K562 (cell line): ENCODE results near the gene CMSS1.

ENCODE experiments used
- CHD4 ChIP-seq: fragments of 200-600 bp; sonication (generic); IDR thresholded peaks from 3 replicates; pipeline ENCODE4 v1.6.1; 2012; ENCODE audit warnings: low read depth, mild to moderate bottlenecking, mixed read lengths, low read length, inconsistent platforms; ENCODE audit not compliant: insufficient read depth, insufficient replicate concordance, poor library complexity, severe bottlenecking
- EP300 ChIP-seq: IDR thresholded peaks from 2 replicates; pipeline ENCODE4 v1.6.1; 2012; ENCODE audit warnings: low read length, improper control_type of control experiment
- NFYB ChIP-seq: IDR thresholded peaks from 2 replicates; pipeline ENCODE4 v1.6.1; 2011; ENCODE audit warnings: mild to moderate bottlenecking, moderate library complexity; ENCODE audit not compliant: insufficient read length; ENCODE audit errors: extremely low read depth
- POLR2A ChIP-seq: fragments of 450-650 bp; conservative IDR thresholded peaks from 2 replicates; pipeline ENCODE4 v1.6.1; 2016
- RFX5 ChIP-seq: IDR thresholded peaks from 2 replicates; pipeline ENCODE4 v1.6.1; 2011; ENCODE audit warnings: low read depth, mild to moderate bottlenecking, improper control_type of control experiment, low read length
- YY1 ChIP-seq, 3 experiments: IDR thresholded peaks; 2 replicates each; pipeline ENCODE4 v1.6.1; 2011; ENCODE audit warnings: low read length in 2 of 3, mild to moderate bottlenecking in 2 of 3, moderate library complexity in 2 of 3, borderline replicate concordance in 1 of 3, control low read depth in 1 of 3, low read depth in 1 of 3; ENCODE audit not compliant: insufficient read depth in 3 of 3, insufficient replicate concordance in 2 of 3, control insufficient read depth in 1 of 3, insufficient read length in 1 of 3; ENCODE audit errors: extremely low read depth in 1 of 3
- TF ChIP-seq, protein P1 (sequence below), 3 experiments: IDR thresholded peaks in 2 of 3; conservative IDR thresholded peaks in 1 of 3; 2 replicates each; pipeline ENCODE4 v1.5.1; 2011 to 2012; ENCODE audit warnings: low read length in 3 of 3, mild to moderate bottlenecking in 3 of 3, control low read depth in 2 of 3, improper control_type of control experiment in 1 of 3, inconsistent platforms in 1 of 3, low read depth in 1 of 3, mixed read lengths in 1 of 3, moderate library complexity in 1 of 3; ENCODE audit not compliant: insufficient read depth in 2 of 3

DNA sequence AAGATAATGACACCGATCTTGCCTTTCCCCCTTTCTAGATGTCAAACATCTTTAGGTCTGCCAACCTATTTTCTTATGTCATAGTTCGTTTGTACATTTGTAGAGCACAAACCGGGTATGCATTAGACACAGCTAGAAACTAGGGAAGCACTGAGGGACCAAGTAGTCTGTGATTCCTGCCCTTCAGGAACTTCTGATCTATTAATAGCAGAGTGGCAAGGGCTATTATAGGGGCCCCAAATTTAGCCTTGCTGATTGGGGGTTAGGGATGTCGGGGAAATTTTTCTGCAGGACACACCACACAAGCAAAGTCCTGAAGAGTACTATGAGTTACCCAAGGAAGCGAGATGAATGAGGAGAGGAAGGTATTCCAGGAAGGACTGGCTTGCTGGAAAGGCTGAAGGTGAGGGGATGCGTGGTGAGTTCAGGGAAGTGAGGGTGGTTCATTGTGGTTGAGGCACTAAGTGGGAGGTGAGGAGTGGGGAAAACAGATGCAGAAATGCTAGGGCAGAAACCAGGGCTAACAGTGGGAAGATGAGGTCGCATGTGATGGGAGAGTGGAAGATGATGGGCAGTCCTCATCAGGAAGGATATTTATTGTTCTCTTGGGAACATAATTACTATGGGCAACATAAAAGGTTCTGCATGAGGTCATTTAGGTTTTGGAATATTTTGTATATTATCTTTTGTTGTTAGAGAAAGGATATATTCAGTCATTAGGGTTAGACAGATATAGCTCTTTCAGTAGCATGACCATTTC is 144.3 kb downstream of the CMSS1 start:
- TF ChIP-seq, protein P1, sequence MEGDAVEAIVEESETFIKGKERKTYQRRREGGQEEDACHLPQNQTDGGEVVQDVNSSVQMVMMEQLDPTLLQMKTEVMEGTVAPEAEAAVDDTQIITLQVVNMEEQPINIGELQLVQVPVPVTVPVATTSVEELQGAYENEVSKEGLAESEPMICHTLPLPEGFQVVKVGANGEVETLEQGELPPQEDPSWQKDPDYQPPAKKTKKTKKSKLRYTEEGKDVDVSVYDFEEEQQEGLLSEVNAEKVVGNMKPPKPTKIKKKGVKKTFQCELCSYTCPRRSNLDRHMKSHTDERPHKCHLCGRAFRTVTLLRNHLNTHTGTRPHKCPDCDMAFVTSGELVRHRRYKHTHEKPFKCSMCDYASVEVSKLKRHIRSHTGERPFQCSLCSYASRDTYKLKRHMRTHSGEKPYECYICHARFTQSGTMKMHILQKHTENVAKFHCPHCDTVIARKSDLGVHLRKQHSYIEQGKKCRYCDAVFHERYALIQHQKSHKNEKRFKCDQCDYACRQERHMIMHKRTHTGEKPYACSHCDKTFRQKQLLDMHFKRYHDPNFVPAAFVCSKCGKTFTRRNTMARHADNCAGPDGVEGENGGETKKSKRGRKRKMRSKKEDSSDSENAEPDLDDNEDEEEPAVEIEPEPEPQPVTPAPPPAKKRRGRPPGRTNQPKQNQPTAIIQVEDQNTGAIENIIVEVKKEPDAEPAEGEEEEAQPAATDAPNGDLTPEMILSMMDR (IDR thresholded peaks at IDR 0.05 in 2 of 3, conservative IDR thresholded peaks at IDR 0.05 in 1 of 3; ENCODE audit: insufficient read depth in 2 of 3, low read depth in 1 of 3, low read length in 3 of 3), result no peak
- TF ChIP-seq YY1 (IDR thresholded peaks at IDR 0.05; ENCODE audit: borderline replicate concordance in 1 of 3, control insufficient read depth in 1 of 3, extremely low read depth in 1 of 3, insufficient read depth in 3 of 3, insufficient read length in 1 of 3, insufficient replicate concordance in 2 of 3, low read depth in 1 of 3, low read length in 2 of 3), result no peak
- no peak for TF ChIP-seq RFX5
- TF ChIP-seq CHD4, result no peak
- TF ChIP-seq POLR2A, result no peak
- TF ChIP-seq NFYB, result no peak
- TF ChIP-seq EP300, result no peak
